Measurements from ENCODE around the gene ANXA6. TPM values are rescaled to one million over a fixed set of nuclear protein-coding genes. Genes with fewer than 3 reads are reported as not detected.

Gene ANXA6
- total and polyA plus RNA-seq, 8 donors = 28.4 to 240 (median 88.2) TPM

GRCh38 chr5:151186538-151186937, 29.0 kb upstream of the ANXA6 start:
- Histone ChIP-seq H3K4me1 (no peaks in the 10 kb centered on the region), H3K9me3 (no peaks in the 10 kb centered on the region), H3K4me3 (no peak overlapping the region), H3K27ac (no peak overlapping the region), H3K27me3 (no peaks in the 10 kb centered on the region), H3K36me3 (peaks cover 4 to 74% (median 56%) of the 10 kb centered on the region in 4 donors)
- intact Hi-C loops (cut with DNase I; ENCODE audit: low total_unique reads) = no loop called here
- WGBS, 5 donors = 67 to 81% (median 75%) methylated on average over 4 of the region's 4 CpGs
- DNase-seq = no peak
- TF ChIP-seq EP300 (IDR thresholded peaks at IDR 0.05) = no peak
- TF ChIP-seq CTCF (IDR thresholded peaks at IDR 0.05) = no peak
- no peak for TF ChIP-seq POLR2A (IDR thresholded peaks at IDR 0.05)
- no peak for TF ChIP-seq POLR2AphosphoS5 (IDR thresholded peaks at IDR 0.05)

GRCh38 chr5:151186052-151186451, 28.5 kb upstream of the ANXA6 start:
- no peaks in the 10 kb centered on the region for H3K4me1 ChIP-seq
- 61 to 76% (median 71%) methylated on average over 5 of the region's 5 CpGs for WGBS, 5 donors
- H3K9me3 ChIP-seq = no peaks in the 10 kb centered on the region
- peaks cover 4 to 79% (median 60%) of the 10 kb centered on the region in 4 donors for H3K36me3 ChIP-seq
- H3K4me3 ChIP-seq = no peak overlapping the region
- TF ChIP-seq POLR2AphosphoS5 (IDR thresholded peaks at IDR 0.05) (no peak), POLR2A (IDR thresholded peaks at IDR 0.05) (no peak), EP300 (IDR thresholded peaks at IDR 0.05) (no peak), CTCF (IDR thresholded peaks at IDR 0.05) (no peak)
- no peaks in the 10 kb centered on the region for H3K27me3 ChIP-seq
- DNase-seq = no peak
- intact Hi-C loops (cut with DNase I; ENCODE audit: low total_unique reads) = no loop called here
- no peak overlapping the region for H3K27ac ChIP-seq

GRCh38 chr5:151184316-151185042, 26.9 kb upstream of the ANXA6 start:
- WGBS, 5 donors = 70 to 88% (median 80%) methylated on average over 10 of the region's 10 CpGs
- intact Hi-C loops (cut with DNase I; ENCODE audit: low total_unique reads) = no loop called here
- peaks cover 0 to 87% (median 66%) of the 10 kb centered on the region in 4 donors for H3K36me3 ChIP-seq
- no peak overlapping the region for H3K27ac ChIP-seq
- TF ChIP-seq EP300 (IDR thresholded peaks at IDR 0.05) (no peak), CTCF (IDR thresholded peaks at IDR 0.05) (no peak), POLR2A (IDR thresholded peaks at IDR 0.05) (no peak), POLR2AphosphoS5 (IDR thresholded peaks at IDR 0.05) (no peak)
- no peak for DNase-seq
- no peaks in the 10 kb centered on the region for H3K4me1 ChIP-seq
- no peak overlapping the region for H3K4me3 ChIP-seq
- H3K27me3 ChIP-seq = no peaks in the 10 kb centered on the region
- H3K9me3 ChIP-seq = no peaks in the 10 kb centered on the region

GRCh38 chr5:151183456-151184245, 26.1 kb upstream of the ANXA6 start:
- H3K4me1 ChIP-seq = no peaks in the 10 kb centered on the region
- 79 to 92% (median 84%) methylated on average over 7 of the region's 7 CpGs for WGBS, 5 donors
- intact Hi-C loops (cut with DNase I; ENCODE audit: low total_unique reads) = no loop called here

More at GRCh38 chr5:151183456-151184245, 26.1 kb upstream of the ANXA6 start:
- no peak for TF ChIP-seq POLR2A (IDR thresholded peaks at IDR 0.05)
- no peak for TF ChIP-seq CTCF (IDR thresholded peaks at IDR 0.05)
- no peak for TF ChIP-seq EP300 (IDR thresholded peaks at IDR 0.05)
- TF ChIP-seq POLR2AphosphoS5 (IDR thresholded peaks at IDR 0.05) = no peak
- H3K4me3 ChIP-seq = no peak overlapping the region
- H3K9me3 ChIP-seq = no peaks in the 10 kb centered on the region
- no peaks in the 10 kb centered on the region for H3K27me3 ChIP-seq
- DNase-seq = no peak
- peaks cover 0 to 81% (median 70%) of the 10 kb centered on the region in 4 donors for H3K36me3 ChIP-seq
- H3K27ac ChIP-seq = no peak overlapping the region

Data from stomach (tissue), 9 donors.